ENCODE data around the gene ZNF136. TPM values are rescaled to one million over a fixed set of nuclear protein-coding genes. Genes with fewer than 3 reads are reported as not detected.

Gene ZNF136
- total and polyA plus RNA-seq, 2 of the 13 experiments (the other 11 are each of a cell fraction or from before 2014, with no cell fraction given), result 2.5 to 10.2 TPM

- TF ChIP-seq MTERF4 (CRISPR knock-in tag; IDR thresholded peaks at IDR 0.05), result no peak
- no peak for TF ChIP-seq SMAD3 (CRISPR knock-in tag; IDR thresholded peaks at IDR 0.05)
- TF ChIP-seq KLF16 (CRISPR knock-in tag; IDR thresholded peaks at IDR 0.05), result peak in 1 of 2 experiments; percentile 35; a peak in 1 of 4 replicates
- no peak for TF ChIP-seq ZNF784 (CRISPR knock-in tag; IDR thresholded peaks at IDR 0.05; ENCODE audit: borderline replicate concordance)
- TF ChIP-seq ZNF12 (CRISPR knock-in tag; IDR thresholded peaks at IDR 0.05), result no peak
- no peak for TF ChIP-seq ZBTB43 (CRISPR knock-in tag; conservative IDR thresholded peaks at IDR 0.05)
- no peak for TF ChIP-seq MYPOP (CRISPR knock-in tag; IDR thresholded peaks at IDR 0.05)
- TF ChIP-seq PCBP2 (optimal IDR thresholded peaks at IDR 0.05; ENCODE audit: low read depth, low read length, poor library complexity, severe bottlenecking), result no peak
- TF ChIP-seq ZNF660 (CRISPR knock-in tag; IDR thresholded peaks at IDR 0.05; ENCODE audit: borderline replicate concordance, low read depth), result no peak
- TF ChIP-seq MAF1 (CRISPR knock-in tag; IDR thresholded peaks at IDR 0.05; ENCODE audit: borderline replicate concordance), result no peak
- TF ChIP-seq DNMT1 (CRISPR knock-in tag; IDR thresholded peaks at IDR 0.05), result no peak
- no peak for TF ChIP-seq ZBTB1 (CRISPR knock-in tag; IDR thresholded peaks at IDR 0.05; ENCODE audit: borderline replicate concordance)
- TF ChIP-seq ZNF34 (CRISPR knock-in tag; IDR thresholded peaks at IDR 0.05; ENCODE audit: borderline replicate concordance), result no peak
- TF ChIP-seq MAFG (CRISPR knock-in tag; IDR thresholded peaks at IDR 0.05), result no peak
- peak; percentile 22 for TF ChIP-seq RBM39 (IDR thresholded peaks at IDR 0.05; ENCODE audit: low read depth, low read length, poor library complexity, severe bottlenecking)
- no peak for TF ChIP-seq TERF1 (CRISPR knock-in tag; IDR thresholded peaks at IDR 0.05)
- no peak for TF ChIP-seq ZNF75D (CRISPR knock-in tag; IDR thresholded peaks at IDR 0.05; ENCODE audit: borderline replicate concordance)
- TF ChIP-seq NR2F2 (IDR thresholded peaks at IDR 0.05; ENCODE audit: borderline replicate concordance, low read depth), result no peak
- TF ChIP-seq THRA (CRISPR knock-in tag; IDR thresholded peaks at IDR 0.05; ENCODE audit: borderline replicate concordance), result no peak; the same call in 1 of the 2 replicates
- TF ChIP-seq PLSCR1 (CRISPR knock-in tag; IDR thresholded peaks at IDR 0.05; ENCODE audit: borderline replicate concordance), result no peak
- TF ChIP-seq MIER3 (CRISPR knock-in tag; IDR thresholded peaks at IDR 0.05; ENCODE audit: borderline replicate concordance), result no peak
These were observed 22.9 kb upstream of the ZNF136 start, which contains the start of gene ZNF20 (continued) for GRCh38 chr19:12139885-12140544.

Measured in HepG2 (cell line).